ENCODE measurements around the gene RILPL1.

The RILPL1 gene

GRCh38 chr12:123532019-123532418 is 1.5 kb downstream of the RILPL1 start:
- no CpG with 5 or more reads among the region's 1 CpG for WGBS (ENCODE audit: insufficient coverage)

GRCh38 chr12:123531091-123531490 is 2.4 kb downstream of the RILPL1 start:
- ChIA-PET POLR2A (no interaction called here), CTCF (interaction anchor here (2.6 kb wide), 1 partner anchor 10 kb away, joined by 6 read pairs; no protein-coding TSS in a partner anchor)
- no peak for DNase-seq
- Histone ChIP-seq H3K4me3 (ENCODE audit: control insufficient read depth in 1 of 7, extremely low read depth in 1 of 7, insufficient read depth in 4 of 7, low read depth in 2 of 7, low read length in 6 of 7) (no peak overlapping the region), H3K9me3 (ENCODE audit: control extremely low read depth in 1 of 5, control insufficient read depth in 4 of 5, insufficient read depth in 2 of 5, low read depth in 1 of 5, low read length in 4 of 5) (no peaks in the 10 kb centered on the region), H3K27ac (ENCODE audit: insufficient read depth in 1 of 2, low read depth in 1 of 2, low read length in 2 of 2, poor library complexity in 1 of 2, severe bottlenecking in 2 of 2) (no peak overlapping the region), H3K27me3 (replicated peaks in 2 of 5; ENCODE audit: control insufficient read depth in 4 of 5, insufficient read depth in 5 of 5, low read length in 4 of 5) (peaks cover 0 to 12% (median 6%) of the 10 kb centered on the region in 5 experiments), H3K36me3 (ENCODE audit: control insufficient read depth in 4 of 4, insufficient read depth in 4 of 4, low read length in 3 of 4) (no peaks in the 10 kb centered on the region), H3K4me1 (ENCODE audit: control extremely low read depth in 1 of 4, control insufficient read depth in 4 of 4, insufficient read depth in 4 of 4, low read length in 3 of 4) (peaks cover 4 to 28% (median 24%) of the 10 kb centered on the region in 4 experiments)
- WGBS (ENCODE audit: insufficient coverage), result 100% methylated on average over 6 of the region's 7 CpGs

More at GRCh38 chr12:123532019-123532418, 1.5 kb downstream of the RILPL1 start:
- Histone ChIP-seq H3K36me3 (ENCODE audit: control insufficient read depth in 4 of 4, insufficient read depth in 4 of 4, low read length in 3 of 4) (no peaks in the 10 kb centered on the region), H3K9me3 (ENCODE audit: control extremely low read depth in 1 of 5, control insufficient read depth in 4 of 5, insufficient read depth in 2 of 5, low read depth in 1 of 5, low read length in 4 of 5) (no peaks in the 10 kb centered on the region), H3K4me1 (ENCODE audit: control extremely low read depth in 1 of 4, control insufficient read depth in 4 of 4, insufficient read depth in 4 of 4, low read length in 3 of 4) (peaks cover 4 to 28% (median 24%) of the 10 kb centered on the region in 4 experiments), H3K4me3 (ENCODE audit: control insufficient read depth in 1 of 7, extremely low read depth in 1 of 7, insufficient read depth in 4 of 7, low read depth in 2 of 7, low read length in 6 of 7) (peak overlapping the region in 2 of 7 experiments; percentile 14 to 47), H3K27me3 (replicated peaks in 2 of 5; ENCODE audit: control insufficient read depth in 4 of 5, insufficient read depth in 5 of 5, low read length in 4 of 5) (peaks cover 0 to 12% (median 6%) of the 10 kb centered on the region in 5 experiments), H3K27ac (ENCODE audit: insufficient read depth in 1 of 2, low read depth in 1 of 2, low read length in 2 of 2, poor library complexity in 1 of 2, severe bottlenecking in 2 of 2) (no peak overlapping the region)
- peak; percentile 62 to 90 (median 90) for DNase-seq
- CTCF ChIA-PET, result interaction anchor here (1.0 to 2.6 kb wide), 7 partner anchors 10 to 74 kb away, joined by 3 to 9 read pairs (median 4); partner anchors contain the start of genes DDX55 and SNRNP35
- POLR2A ChIA-PET, result interaction anchor here (0.6 to 0.7 kb wide), 2 partner anchors 13 to 757 kb away, joined by 3 read pairs; no protein-coding TSS in a partner anchor

- peaks cover 4 to 28% (median 24%) of the 10 kb centered on the region in 4 experiments for H3K4me1 ChIP-seq (ENCODE audit: control extremely low read depth in 1 of 4, control insufficient read depth in 4 of 4, insufficient read depth in 4 of 4, low read length in 3 of 4)
- WGBS (ENCODE audit: insufficient coverage), result 97% methylated on average over 4 of the region's 5 CpGs
- CTCF ChIA-PET, result no interaction called here
- POLR2A ChIA-PET, result no interaction called here
- no peak overlapping the region for H3K27ac ChIP-seq (ENCODE audit: insufficient read depth in 1 of 2, low read depth in 1 of 2, low read length in 2 of 2, poor library complexity in 1 of 2, severe bottlenecking in 2 of 2)
- no peaks in the 10 kb centered on the region for H3K9me3 ChIP-seq (ENCODE audit: control extremely low read depth in 1 of 5, control insufficient read depth in 4 of 5, insufficient read depth in 2 of 5, low read depth in 1 of 5, low read length in 4 of 5)
- no peak for DNase-seq
- H3K36me3 ChIP-seq (ENCODE audit: control insufficient read depth in 4 of 4, insufficient read depth in 4 of 4, low read length in 3 of 4), result no peaks in the 10 kb centered on the region
- no peak overlapping the region for H3K4me3 ChIP-seq (ENCODE audit: control insufficient read depth in 1 of 7, extremely low read depth in 1 of 7, insufficient read depth in 4 of 7, low read depth in 2 of 7, low read length in 6 of 7)
- H3K27me3 ChIP-seq (replicated peaks in 2 of 5; ENCODE audit: control insufficient read depth in 4 of 5, insufficient read depth in 5 of 5, low read length in 4 of 5), result peaks cover 0 to 12% (median 6%) of the 10 kb centered on the region in 5 experiments
These were observed 2.9 kb downstream of the RILPL1 start for GRCh38 chr12:123530668-123531067.

GRCh38 chr12:123529686-123530085 is 3.8 kb downstream of the RILPL1 start:
- H3K36me3 ChIP-seq (ENCODE audit: control insufficient read depth in 4 of 4, insufficient read depth in 4 of 4, low read length in 3 of 4), result no peaks in the 10 kb centered on the region
- WGBS (ENCODE audit: insufficient coverage), result no CpG with 5 or more reads among the region's 3 CpGs
- ChIA-PET CTCF (no interaction called here), POLR2A (interaction anchor here (0.7 kb wide), 1 partner anchor 32 kb away, joined by 5 read pairs; no protein-coding TSS in a partner anchor)
- peaks cover 0 to 12% (median 6%) of the 10 kb centered on the region in 5 experiments for H3K27me3 ChIP-seq (replicated peaks in 2 of 5; ENCODE audit: control insufficient read depth in 4 of 5, insufficient read depth in 5 of 5, low read length in 4 of 5)
- H3K9me3 ChIP-seq (ENCODE audit: control extremely low read depth in 1 of 5, control insufficient read depth in 4 of 5, insufficient read depth in 2 of 5, low read depth in 1 of 5, low read length in 4 of 5), result no peaks in the 10 kb centered on the region
- no peak overlapping the region for H3K27ac ChIP-seq (ENCODE audit: insufficient read depth in 1 of 2, low read depth in 1 of 2, low read length in 2 of 2, poor library complexity in 1 of 2, severe bottlenecking in 2 of 2)
- DNase-seq, result no peak
- peaks cover 4 to 28% (median 24%) of the 10 kb centered on the region in 4 experiments for H3K4me1 ChIP-seq (ENCODE audit: control extremely low read depth in 1 of 4, control insufficient read depth in 4 of 4, insufficient read depth in 4 of 4, low read length in 3 of 4)
- H3K4me3 ChIP-seq (ENCODE audit: control insufficient read depth in 1 of 7, extremely low read depth in 1 of 7, insufficient read depth in 4 of 7, low read depth in 2 of 7, low read length in 6 of 7), result no peak overlapping the region

GRCh38 chr12:123528858-123529257 is 4.7 kb downstream of the RILPL1 start:
- POLR2A ChIA-PET, result no interaction called here
- CTCF ChIA-PET, result interaction anchor here (0.6 to 0.7 kb wide), 2 partner anchors 217 to 669 kb away, joined by 3 read pairs; no protein-coding TSS in a partner anchor
- Histone ChIP-seq H3K4me1 (ENCODE audit: control extremely low read depth in 1 of 4, control insufficient read depth in 4 of 4, insufficient read depth in 4 of 4, low read length in 3 of 4) (peaks cover 4 to 23% (median 19%) of the 10 kb centered on the region in 4 experiments), H3K27me3 (replicated peaks in 2 of 5; ENCODE audit: control insufficient read depth in 4 of 5, insufficient read depth in 5 of 5, low read length in 4 of 5) (peaks cover 0 to 7% (median 4%) of the 10 kb centered on the region in 5 experiments), H3K27ac (ENCODE audit: insufficient read depth in 1 of 2, low read depth in 1 of 2, low read length in 2 of 2, poor library complexity in 1 of 2, severe bottlenecking in 2 of 2) (no peak overlapping the region), H3K36me3 (ENCODE audit: control insufficient read depth in 4 of 4, insufficient read depth in 4 of 4, low read length in 3 of 4) (no peaks in the 10 kb centered on the region), H3K9me3 (ENCODE audit: control extremely low read depth in 1 of 5, control insufficient read depth in 4 of 5, insufficient read depth in 2 of 5, low read depth in 1 of 5, low read length in 4 of 5) (no peaks in the 10 kb centered on the region), H3K4me3 (ENCODE audit: control insufficient read depth in 1 of 7, extremely low read depth in 1 of 7, insufficient read depth in 4 of 7, low read depth in 2 of 7, low read length in 6 of 7) (no peak overlapping the region)
- no peak for DNase-seq
- WGBS (ENCODE audit: insufficient coverage), result 93% methylated on average over 5 of the region's 5 CpGs

- 100% methylated on average over 2 of the region's 7 CpGs for WGBS (ENCODE audit: insufficient coverage)
- no peak for DNase-seq
- peaks cover 0 to 6% (median 3%) of the 10 kb centered on the region in 4 experiments for H3K4me1 ChIP-seq (ENCODE audit: control extremely low read depth in 1 of 4, control insufficient read depth in 4 of 4, insufficient read depth in 4 of 4, low read length in 3 of 4)
- H3K9me3 ChIP-seq (ENCODE audit: control extremely low read depth in 1 of 5, control insufficient read depth in 4 of 5, insufficient read depth in 2 of 5, low read depth in 1 of 5, low read length in 4 of 5), result no peaks in the 10 kb centered on the region
- no peak overlapping the region for H3K27ac ChIP-seq (ENCODE audit: insufficient read depth in 1 of 2, low read depth in 1 of 2, low read length in 2 of 2, poor library complexity in 1 of 2, severe bottlenecking in 2 of 2)
- ChIA-PET POLR2A (no interaction called here), CTCF (interaction anchor here (0.6 to 1.2 kb wide), 3 partner anchors 58 to 929 kb away, joined by 3 to 4 read pairs (median 4); no protein-coding TSS in a partner anchor)
- H3K36me3 ChIP-seq (ENCODE audit: control insufficient read depth in 4 of 4, insufficient read depth in 4 of 4, low read length in 3 of 4), result no peaks in the 10 kb centered on the region
- H3K4me3 ChIP-seq (ENCODE audit: control insufficient read depth in 1 of 7, extremely low read depth in 1 of 7, insufficient read depth in 4 of 7, low read depth in 2 of 7, low read length in 6 of 7), result no peak overlapping the region
- H3K27me3 ChIP-seq (replicated peaks in 2 of 5; ENCODE audit: control insufficient read depth in 4 of 5, insufficient read depth in 5 of 5, low read length in 4 of 5), result no peaks in the 10 kb centered on the region
These were observed 6.9 kb downstream of the RILPL1 start for GRCh38 chr12:123526542-123527080.

GRCh38 chr12:123524378-123524777 is 9.1 kb downstream of the RILPL1 start:
- POLR2A ChIA-PET, result no interaction called here
- H3K36me3 ChIP-seq (ENCODE audit: control insufficient read depth in 4 of 4, insufficient read depth in 4 of 4, low read length in 3 of 4), result no peaks in the 10 kb centered on the region

More at GRCh38 chr12:123524378-123524777, 9.1 kb downstream of the RILPL1 start:
- CTCF ChIA-PET, result interaction anchor here (0.5 kb wide), 1 partner anchor 9 kb away, joined by 4 read pairs; no protein-coding TSS in a partner anchor
- no peak for DNase-seq
- 95% methylated on average over 6 of the region's 7 CpGs for WGBS (ENCODE audit: insufficient coverage)
- no peaks in the 10 kb centered on the region for H3K9me3 ChIP-seq (ENCODE audit: control extremely low read depth in 1 of 5, control insufficient read depth in 4 of 5, insufficient read depth in 2 of 5, low read depth in 1 of 5, low read length in 4 of 5)
- H3K4me1 ChIP-seq (ENCODE audit: control extremely low read depth in 1 of 4, control insufficient read depth in 4 of 4, insufficient read depth in 4 of 4, low read length in 3 of 4), result no peaks in the 10 kb centered on the region
- no peaks in the 10 kb centered on the region for H3K27me3 ChIP-seq (replicated peaks in 2 of 5; ENCODE audit: control insufficient read depth in 4 of 5, insufficient read depth in 5 of 5, low read length in 4 of 5)
- H3K27ac ChIP-seq (ENCODE audit: insufficient read depth in 1 of 2, low read depth in 1 of 2, low read length in 2 of 2, poor library complexity in 1 of 2, severe bottlenecking in 2 of 2), result no peak overlapping the region
- H3K4me3 ChIP-seq (ENCODE audit: control insufficient read depth in 1 of 7, extremely low read depth in 1 of 7, insufficient read depth in 4 of 7, low read depth in 2 of 7, low read length in 6 of 7), result no peak overlapping the region

Data from common myeloid progenitor, CD34-positive (primary cell).